Activated naive CD8-positive, alpha-beta T cell treated with anti-CD3 and anti-CD28 coated beads, Interleukin-2, amount 50 U/mL, for 16 hours (primary cell): ENCODE measurements around the gene TBX4.
"Not testable (repeated sequence)": the region's sequence is repeated elsewhere in the genome, so short reads cannot be mapped to it uniquely, and the experiment has no call there.

Experiments used
- DNase-seq: peaks from one replicate; pipeline ENCODE4 v3.0.0-alpha.2; 2020; ENCODE audit warnings: low read depth, low spot score

TBX4 gene

GRCh38 chr17:61483778-61484116 lies 31.5 kb downstream of the TBX4 start:
- DNase-seq, result no peak

GRCh38 chr17:61484174-61484573 lies 32.0 kb downstream of the TBX4 start:
- no peak for DNase-seq

- DNase-seq, result no peak
These were observed 33.0 kb downstream of the TBX4 start for GRCh38 chr17:61485067-61485775.

GRCh38 chr17:61486135-61487120 lies 34.2 kb downstream of the TBX4 start:
- DNase-seq, result no peak

GRCh38 chr17:61487161-61487988 lies 35.2 kb downstream of the TBX4 start:
- no peak for DNase-seq

- DNase-seq, result no peak
These were observed 35.9 kb downstream of the TBX4 start for GRCh38 chr17:61487989-61488595.

- DNase-seq, result no peak
These were observed 36.9 kb downstream of the TBX4 start for GRCh38 chr17:61488878-61489718.

- no peak for DNase-seq
These were observed 37.7 kb downstream of the TBX4 start for GRCh38 chr17:61489719-61490490.

GRCh38 chr17:61490540-61490975 lies 38.3 kb downstream of the TBX4 start:
- no peak for DNase-seq

- DNase-seq, result no peak
These were observed 39.8 kb downstream of the TBX4 start for GRCh38 chr17:61491981-61492380.

GRCh38 chr17:61492759-61493526 lies 40.7 kb downstream of the TBX4 start:
- DNase-seq, result no peak

GRCh38 chr17:61493830-61494324 lies 41.7 kb downstream of the TBX4 start:
- DNase-seq, result not testable (repeated sequence)

GRCh38 chr17:61494325-61495160 lies 42.3 kb downstream of the TBX4 start:
- no peak for DNase-seq

- no peak for DNase-seq
These were observed 43.1 kb downstream of the TBX4 start for GRCh38 chr17:61495161-61495857.

GRCh38 chr17:61496174-61496956 lies 44.1 kb downstream of the TBX4 start:
- DNase-seq, result no peak

GRCh38 chr17:61496957-61497653 lies 44.9 kb downstream of the TBX4 start:
- DNase-seq, result no peak
